Measurements from ENCODE around the gene ZDHHC11B.
"Not testable (repeated sequence)": the region's sequence is repeated elsewhere in the genome, so short reads cannot be mapped to it uniquely, and the experiment has no call there.

Gene ZDHHC11B

GRCh38 chr5:787224-787856, 2.8 kb upstream of the ZDHHC11B start:
- in situ Hi-C loops (cut with MboI; ENCODE audit: low sequenced_read_pairs) = not testable (repeated sequence)

- in situ Hi-C loops (cut with MboI; ENCODE audit: low sequenced_read_pairs) = not testable (repeated sequence)
These were observed 714 bp upstream of the ZDHHC11B start for GRCh38 chr5:785181-785705.

- in situ Hi-C loops (cut with MboI; ENCODE audit: low sequenced_read_pairs) = not testable (repeated sequence)
These were observed 575 bp downstream of the ZDHHC11B start for GRCh38 chr5:783881-784427.

GRCh38 chr5:783049-783802, 1.3 kb downstream of the ZDHHC11B start:
- in situ Hi-C loops (cut with MboI; ENCODE audit: low sequenced_read_pairs) = not testable (repeated sequence)

GRCh38 chr5:782356-782755, 2.2 kb downstream of the ZDHHC11B start:
- in situ Hi-C loops (cut with MboI; ENCODE audit: low sequenced_read_pairs) = not testable (repeated sequence)

GRCh38 chr5:780571-780970, 4.0 kb downstream of the ZDHHC11B start:
- in situ Hi-C loops (cut with MboI; ENCODE audit: low sequenced_read_pairs) = not testable (repeated sequence)

GRCh38 chr5:778967-779366, 5.6 kb downstream of the ZDHHC11B start:
- in situ Hi-C loops (cut with MboI; ENCODE audit: low sequenced_read_pairs) = not testable (repeated sequence)

- in situ Hi-C loops (cut with MboI; ENCODE audit: low sequenced_read_pairs) = not testable (repeated sequence)
These were observed 6.1 kb downstream of the ZDHHC11B start for GRCh38 chr5:778421-778820.

GRCh38 chr5:777756-778161, 6.8 kb downstream of the ZDHHC11B start:
- in situ Hi-C loops (cut with MboI; ENCODE audit: low sequenced_read_pairs) = no loop called here

- in situ Hi-C loops (cut with MboI; ENCODE audit: low sequenced_read_pairs) = no loop called here
These were observed 7.4 kb downstream of the ZDHHC11B start for GRCh38 chr5:776862-777711.

- in situ Hi-C loops (cut with MboI; ENCODE audit: low sequenced_read_pairs) = no loop called here
These were observed 8.3 kb downstream of the ZDHHC11B start for GRCh38 chr5:775961-776861.

GRCh38 chr5:775595-775960, 9.0 kb downstream of the ZDHHC11B start:
- in situ Hi-C loops (cut with MboI; ENCODE audit: low sequenced_read_pairs) = not testable (repeated sequence)

GRCh38 chr5:774854-775505, 9.5 kb downstream of the ZDHHC11B start:
- in situ Hi-C loops (cut with MboI; ENCODE audit: low sequenced_read_pairs) = not testable (repeated sequence)

GRCh38 chr5:774304-774703, 10.2 kb downstream of the ZDHHC11B start:
- in situ Hi-C loops (cut with MboI; ENCODE audit: low sequenced_read_pairs) = not testable (repeated sequence)

- in situ Hi-C loops (cut with MboI; ENCODE audit: low sequenced_read_pairs) = no loop called here
These were observed 10.8 kb downstream of the ZDHHC11B start for GRCh38 chr5:773517-774264.

GRCh38 chr5:772931-773330, 11.6 kb downstream of the ZDHHC11B start:
- in situ Hi-C loops (cut with MboI; ENCODE audit: low sequenced_read_pairs) = not testable (repeated sequence)

GRCh38 chr5:772547-772890, 12.0 kb downstream of the ZDHHC11B start:
- in situ Hi-C loops (cut with MboI; ENCODE audit: low sequenced_read_pairs) = not testable (repeated sequence)

- in situ Hi-C loops (cut with MboI; ENCODE audit: low sequenced_read_pairs) = not testable (repeated sequence)
These were observed 12.5 kb downstream of the ZDHHC11B start for GRCh38 chr5:771841-772546.
